ENCODE data around the gene C19orf73. TPM values are rescaled to one million over a fixed set of nuclear protein-coding genes. Genes with fewer than 3 reads are reported as not detected.
"Not testable (repeated sequence)": the region's sequence is repeated elsewhere in the genome, so short reads cannot be mapped to it uniquely, and the experiment has no call there.

Gene C19orf73
- total and polyA plus RNA-seq, 8 donors = 0.23 to 2.1 (median 0.39) TPM; not detected in 2

DNA sequence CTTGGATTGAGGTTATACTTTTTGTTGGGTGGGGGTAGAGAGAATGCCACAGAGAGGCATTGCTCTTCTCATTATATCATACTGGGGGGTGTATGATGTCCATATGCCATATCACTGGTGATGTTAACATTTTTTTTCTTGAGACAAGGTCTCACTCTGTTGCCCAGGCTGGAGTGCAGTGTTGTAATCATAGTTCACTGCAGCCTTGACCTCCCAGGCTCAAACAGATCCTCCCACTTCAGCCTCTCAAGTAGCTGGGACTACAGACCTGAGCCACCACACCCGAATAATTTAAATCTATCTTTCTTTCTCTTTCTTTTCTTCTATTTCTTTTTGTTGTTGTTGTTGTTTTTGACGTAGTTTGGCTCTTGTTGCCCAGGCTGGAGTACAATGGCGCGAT, 38.6 kb downstream of the C19orf73 start:
- DNase-seq = no peak
- no peaks in the 10 kb centered on the region for H3K9me3 ChIP-seq
- intact Hi-C loops (cut with DNase I) = no loop called here
- no peaks in the 10 kb centered on the region for H3K27me3 ChIP-seq
- no peak for ATAC-seq
- H3K36me3 ChIP-seq = no peaks in the 10 kb centered on the region
- H3K4me3 ChIP-seq = no peak overlapping the region
- H3K4me1 ChIP-seq = peaks cover 0 to 5% of the 10 kb centered on the region in 2 donors
- no peak overlapping the region for H3K27ac ChIP-seq
- TF ChIP-seq, protein P1, sequence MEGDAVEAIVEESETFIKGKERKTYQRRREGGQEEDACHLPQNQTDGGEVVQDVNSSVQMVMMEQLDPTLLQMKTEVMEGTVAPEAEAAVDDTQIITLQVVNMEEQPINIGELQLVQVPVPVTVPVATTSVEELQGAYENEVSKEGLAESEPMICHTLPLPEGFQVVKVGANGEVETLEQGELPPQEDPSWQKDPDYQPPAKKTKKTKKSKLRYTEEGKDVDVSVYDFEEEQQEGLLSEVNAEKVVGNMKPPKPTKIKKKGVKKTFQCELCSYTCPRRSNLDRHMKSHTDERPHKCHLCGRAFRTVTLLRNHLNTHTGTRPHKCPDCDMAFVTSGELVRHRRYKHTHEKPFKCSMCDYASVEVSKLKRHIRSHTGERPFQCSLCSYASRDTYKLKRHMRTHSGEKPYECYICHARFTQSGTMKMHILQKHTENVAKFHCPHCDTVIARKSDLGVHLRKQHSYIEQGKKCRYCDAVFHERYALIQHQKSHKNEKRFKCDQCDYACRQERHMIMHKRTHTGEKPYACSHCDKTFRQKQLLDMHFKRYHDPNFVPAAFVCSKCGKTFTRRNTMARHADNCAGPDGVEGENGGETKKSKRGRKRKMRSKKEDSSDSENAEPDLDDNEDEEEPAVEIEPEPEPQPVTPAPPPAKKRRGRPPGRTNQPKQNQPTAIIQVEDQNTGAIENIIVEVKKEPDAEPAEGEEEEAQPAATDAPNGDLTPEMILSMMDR (IDR thresholded peaks at IDR 0.05) = no peak

- H3K9me3 ChIP-seq; H3K36me3 ChIP-seq; H3K4me3 ChIP-seq; intact Hi-C loops (cut with DNase I); H3K27ac ChIP-seq: not testable (repeated sequence)
- DNase-seq (peak in 2 of 4 donors; percentile 58 to 67), ATAC-seq (peak; percentile 54)
- TF ChIP-seq, protein P1 (IDR thresholded peaks at IDR 0.05) = peak; percentile 62 to 69
- peaks cover 32 to 48% of the 10 kb centered on the region in 2 donors for H3K27me3 ChIP-seq
- H3K4me1 ChIP-seq = peaks cover 0 to 10% of the 10 kb centered on the region in 2 donors
These were observed 44.1 kb downstream of the C19orf73 start for GRCh38 chr19:49074869-49075268.

DNA sequence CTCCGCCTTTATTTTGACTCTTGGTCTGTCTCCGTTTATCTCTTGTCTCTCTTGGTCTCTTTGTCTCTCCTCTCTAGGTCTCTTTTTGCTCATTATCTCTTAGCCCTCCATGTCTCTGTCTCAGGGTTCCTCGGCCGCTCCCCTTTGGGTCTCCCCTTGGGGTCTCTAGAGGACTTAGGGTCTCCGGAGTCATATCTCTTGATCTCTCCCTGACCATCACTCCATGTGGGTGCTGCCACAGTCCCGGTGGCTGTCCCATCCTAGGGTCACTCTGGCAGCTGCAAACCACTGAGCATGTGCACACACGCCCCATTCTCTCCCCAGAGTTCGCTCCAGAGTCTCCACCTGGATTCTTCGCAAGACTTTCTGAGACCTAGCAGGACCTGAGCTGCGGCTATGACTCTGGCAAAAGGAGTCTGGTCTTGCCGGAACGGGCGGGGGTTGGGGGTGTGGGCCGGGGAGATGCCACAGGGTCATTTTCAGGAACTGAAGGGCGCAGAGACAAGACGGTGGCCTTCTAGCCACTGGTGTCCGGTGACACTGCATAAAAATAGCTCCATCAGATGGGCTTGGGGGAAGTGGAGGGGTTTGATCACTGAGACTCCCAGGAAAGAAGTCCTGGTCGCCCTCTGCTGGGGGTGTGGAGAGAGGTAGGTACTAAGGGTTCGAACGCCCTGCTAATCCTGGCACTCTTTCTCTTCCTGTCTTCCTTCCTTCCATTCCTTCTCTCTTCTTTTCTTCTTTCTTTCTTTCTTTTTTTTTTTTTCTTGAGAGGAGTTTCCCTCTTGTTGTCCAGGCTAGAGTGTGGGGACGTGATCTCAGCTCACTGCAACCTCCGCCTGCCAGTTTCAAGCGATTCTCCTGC, 45.2 kb downstream of the C19orf73 start:
- no peaks in the 10 kb centered on the region for H3K36me3 ChIP-seq
- TF ChIP-seq, protein P1 (IDR thresholded peaks at IDR 0.05) = no peak
- H3K27me3 ChIP-seq = peaks cover 32 to 58% of the 10 kb centered on the region in 2 donors
- ATAC-seq (no peak), DNase-seq (no peak)
- no peak overlapping the region for H3K27ac ChIP-seq
- no peaks in the 10 kb centered on the region for H3K9me3 ChIP-seq
- intact Hi-C loops (cut with DNase I) = no loop called here
- H3K4me1 ChIP-seq = peaks cover 0 to 10% of the 10 kb centered on the region in 2 donors
- no peak overlapping the region for H3K4me3 ChIP-seq

GRCh38 chr19:49071860-49072547, 46.9 kb downstream of the C19orf73 start:
- no peak for ATAC-seq
- no peak overlapping the region for H3K4me3 ChIP-seq
- H3K27ac ChIP-seq = no peak overlapping the region
- DNase-seq = no peak
- peaks cover 0 to 10% of the 10 kb centered on the region in 2 donors for H3K4me1 ChIP-seq
- TF ChIP-seq, protein P1 (IDR thresholded peaks at IDR 0.05) = no peak
- intact Hi-C loops (cut with DNase I) = no loop called here
- H3K9me3 ChIP-seq = no peaks in the 10 kb centered on the region
- peaks cover 32 to 76% of the 10 kb centered on the region in 2 donors for H3K27me3 ChIP-seq
- no peaks in the 10 kb centered on the region for H3K36me3 ChIP-seq

GRCh38 chr19:49070416-49070815, 48.5 kb downstream of the C19orf73 start:
- Histone ChIP-seq H3K4me3 (no peak overlapping the region), H3K27ac (no peak overlapping the region), H3K27me3 (peaks cover 32 to 92% of the 10 kb centered on the region in 2 donors), H3K9me3 (no peaks in the 10 kb centered on the region), H3K36me3 (no peaks in the 10 kb centered on the region), H3K4me1 (peaks cover 0 to 10% of the 10 kb centered on the region in 2 donors)
- ATAC-seq (no peak), DNase-seq (no peak)
- intact Hi-C loops (cut with DNase I) = no loop called here
- TF ChIP-seq, protein P1 (IDR thresholded peaks at IDR 0.05) = no peak

Measured in left lung (tissue), 10 donors.